ENCODE measurements around the gene HTR4. TPM values are rescaled to one million over a fixed set of nuclear protein-coding genes. Genes with fewer than 3 reads are reported as not detected.

Gene HTR4
- total RNA-seq, 1 donor from 2014 or later, result not detected

DNA sequence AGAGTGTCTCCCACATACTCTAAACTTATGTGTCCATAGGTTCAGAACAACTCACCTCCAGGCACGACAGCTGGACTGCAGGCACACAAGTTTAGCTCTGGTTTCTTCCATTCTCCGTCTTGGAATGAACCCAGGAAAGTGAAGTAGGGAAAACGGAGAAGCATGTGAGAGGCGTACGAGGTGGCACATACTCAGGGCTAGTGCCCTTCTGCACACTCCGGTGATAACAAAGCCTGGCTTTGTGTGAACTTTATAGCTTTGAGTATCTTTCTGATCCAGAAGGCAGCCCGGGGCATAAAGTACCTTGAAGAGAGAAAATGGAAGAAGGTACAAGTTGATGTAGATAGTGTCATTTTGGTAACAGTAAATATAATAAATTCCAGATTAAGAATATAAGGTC is 11.1 kb upstream of the HTR4 start:
- DNase-seq (ENCODE audit: low spot score), result no peak

DNA sequence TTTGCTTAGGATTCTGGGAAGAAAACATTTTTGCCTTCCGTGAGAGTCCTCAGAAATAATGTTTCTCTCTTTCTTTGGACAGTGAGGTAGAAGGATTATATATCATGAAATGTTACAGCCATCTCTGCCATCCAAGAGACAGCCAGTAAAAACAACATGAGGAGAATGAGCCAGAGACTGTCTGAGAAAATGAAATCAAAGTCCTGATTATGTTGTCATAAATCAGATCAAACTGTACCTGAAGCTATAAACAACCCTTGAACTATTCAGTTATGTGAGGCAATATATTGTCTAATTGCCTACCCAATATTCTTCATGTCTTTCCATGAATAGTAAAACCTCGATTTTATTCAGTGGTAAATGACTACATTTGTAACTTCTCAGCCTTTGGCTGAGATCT is 9.2 kb upstream of the HTR4 start:
- no peak for DNase-seq (ENCODE audit: low spot score)

DNA sequence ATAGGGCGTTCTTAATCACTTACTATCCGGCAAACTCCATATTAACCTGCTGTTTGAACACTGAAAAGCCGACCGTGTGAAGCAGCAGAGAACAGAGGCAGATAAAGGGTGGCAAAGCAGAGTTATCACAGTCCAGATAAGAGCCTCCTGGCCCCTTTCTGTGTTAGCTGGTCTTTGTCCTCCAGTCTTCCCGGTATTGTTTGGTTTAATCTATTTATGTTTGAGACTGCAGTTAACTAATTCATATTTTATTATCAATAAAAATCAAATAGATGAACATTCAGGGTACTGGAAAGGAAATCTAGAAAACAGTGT is 6.0 kb upstream of the HTR4 start:
- no peak for DNase-seq (ENCODE audit: low spot score)

DNA sequence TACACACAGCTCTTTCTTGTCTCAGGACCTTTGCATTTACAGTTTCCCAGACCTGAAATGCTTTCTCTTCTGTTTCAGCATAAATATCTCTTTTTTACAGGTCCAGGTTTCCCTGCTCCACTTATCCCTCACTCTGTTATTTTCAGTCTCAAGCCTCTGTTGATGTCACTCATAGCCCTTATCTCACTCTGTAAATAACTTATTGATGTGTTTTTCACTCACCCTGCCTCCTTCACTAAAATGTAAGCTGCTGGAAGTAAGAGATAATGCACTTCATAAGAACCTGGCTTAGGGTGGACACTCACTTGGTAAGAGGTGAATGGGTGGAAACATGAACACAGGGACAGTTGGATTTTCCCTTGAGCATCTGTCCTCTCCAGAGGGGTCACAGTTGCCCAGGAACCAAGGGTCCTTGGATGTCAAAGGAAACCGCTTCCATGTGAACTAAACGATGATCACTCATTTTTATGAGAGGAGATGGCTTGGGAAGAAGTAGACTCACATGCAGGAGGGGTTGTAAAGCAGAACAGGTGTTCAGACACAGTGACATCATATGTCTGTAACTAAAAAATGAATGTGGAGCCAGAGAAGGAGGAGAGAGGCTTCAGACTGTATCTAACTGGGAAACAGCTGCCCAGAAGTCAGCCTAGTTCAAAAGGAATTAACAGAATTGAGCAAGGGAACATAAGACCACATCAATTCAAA is 5.5 kb upstream of the HTR4 start:
- DNase-seq (ENCODE audit: low spot score), result no peak

DNA sequence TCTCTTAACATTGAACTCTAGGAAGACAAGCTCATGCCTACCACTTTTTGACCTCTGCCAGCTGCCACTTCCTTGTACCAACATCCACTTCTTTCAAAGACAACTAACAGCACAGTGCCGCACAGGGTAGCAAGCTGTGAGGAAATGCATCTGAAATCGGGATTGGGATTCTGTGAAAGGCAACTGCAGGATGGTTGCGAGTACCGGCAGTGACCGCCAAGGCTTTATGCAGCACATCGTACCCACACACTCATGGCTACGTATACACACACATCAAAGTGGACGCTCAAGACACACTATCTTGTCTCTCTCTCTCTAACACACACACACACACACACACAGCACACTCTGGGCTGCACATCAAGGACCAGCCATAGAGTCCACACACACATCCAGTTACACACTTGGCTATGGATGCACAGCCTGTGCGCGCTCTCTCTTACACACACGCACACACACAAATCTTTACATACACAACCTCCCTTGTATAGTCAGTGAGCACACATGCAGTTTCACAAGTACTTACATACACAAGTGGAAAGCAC is 964 bp downstream of the HTR4 start:
- no peak for DNase-seq (ENCODE audit: low spot score)

- no peak for DNase-seq (ENCODE audit: low spot score)
These were observed 2.8 kb downstream of the HTR4 start for GRCh38 chr5:148651528-148651927.

GRCh38 chr5:148645527-148645926 is 8.8 kb downstream of the HTR4 start:
- DNase-seq (ENCODE audit: low spot score), result no peak

- DNase-seq (ENCODE audit: low spot score), result no peak
These were observed 12.6 kb downstream of the HTR4 start for GRCh38 chr5:148641735-148642134.

DNA sequence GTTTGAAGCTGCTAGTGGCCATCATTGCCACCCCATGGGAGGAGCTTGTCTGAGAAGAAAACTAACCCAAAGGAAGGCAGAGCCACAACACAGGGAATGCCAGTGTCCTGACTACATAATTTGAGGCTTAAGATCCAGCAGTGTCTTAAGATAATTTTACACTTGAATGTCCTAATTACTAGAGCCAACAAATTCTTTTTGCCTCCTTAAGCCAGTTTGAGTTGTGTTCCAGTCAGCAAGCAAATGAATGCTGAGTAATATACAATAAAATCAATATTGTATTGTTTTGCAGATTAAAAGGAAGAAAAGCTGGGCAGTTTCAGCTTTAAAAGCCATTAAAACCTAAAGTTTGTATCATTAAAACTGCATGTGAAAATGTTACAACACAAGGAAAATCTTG is 13.9 kb downstream of the HTR4 start:
- no peak for DNase-seq (ENCODE audit: low spot score)

DNA sequence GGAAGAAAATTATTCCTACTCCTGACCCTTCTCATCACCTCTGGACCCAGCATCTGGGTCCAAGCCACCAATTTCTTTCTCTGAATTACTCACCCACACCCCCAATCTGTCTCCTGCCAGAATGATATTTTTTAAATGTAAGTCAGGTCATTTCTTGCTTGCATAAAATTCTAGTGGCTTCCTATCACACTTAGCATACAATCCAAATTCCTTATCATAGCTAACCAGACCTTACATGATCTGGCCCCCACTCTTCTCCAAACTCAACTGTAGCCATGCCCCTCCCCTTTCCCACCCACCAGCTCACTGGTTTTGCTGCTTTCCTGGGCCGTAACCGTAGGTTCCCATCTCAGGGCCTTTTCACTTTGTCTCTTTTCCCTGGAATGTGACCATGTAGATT is 15.2 kb downstream of the HTR4 start:
- DNase-seq (ENCODE audit: low spot score), result no peak

DNA sequence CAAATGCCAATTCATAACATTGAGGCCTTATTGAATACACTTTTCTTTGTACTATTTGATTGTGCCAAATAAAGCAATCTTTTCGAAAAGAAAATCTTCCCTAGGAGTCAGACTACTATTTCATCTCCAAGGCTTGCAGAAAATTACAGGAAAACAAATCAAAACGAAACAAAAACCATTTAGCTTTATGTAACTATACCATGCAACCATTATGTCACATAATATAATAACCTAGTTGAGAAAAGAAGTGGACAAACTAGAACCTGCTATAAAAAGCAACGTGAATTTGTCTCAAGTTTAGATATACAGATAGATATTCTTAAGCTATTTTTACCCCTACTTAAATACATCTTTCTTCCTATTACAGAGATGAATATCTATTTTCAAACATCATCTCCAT is 18.0 kb downstream of the HTR4 start:
- DNase-seq (ENCODE audit: low spot score), result no peak

DNA sequence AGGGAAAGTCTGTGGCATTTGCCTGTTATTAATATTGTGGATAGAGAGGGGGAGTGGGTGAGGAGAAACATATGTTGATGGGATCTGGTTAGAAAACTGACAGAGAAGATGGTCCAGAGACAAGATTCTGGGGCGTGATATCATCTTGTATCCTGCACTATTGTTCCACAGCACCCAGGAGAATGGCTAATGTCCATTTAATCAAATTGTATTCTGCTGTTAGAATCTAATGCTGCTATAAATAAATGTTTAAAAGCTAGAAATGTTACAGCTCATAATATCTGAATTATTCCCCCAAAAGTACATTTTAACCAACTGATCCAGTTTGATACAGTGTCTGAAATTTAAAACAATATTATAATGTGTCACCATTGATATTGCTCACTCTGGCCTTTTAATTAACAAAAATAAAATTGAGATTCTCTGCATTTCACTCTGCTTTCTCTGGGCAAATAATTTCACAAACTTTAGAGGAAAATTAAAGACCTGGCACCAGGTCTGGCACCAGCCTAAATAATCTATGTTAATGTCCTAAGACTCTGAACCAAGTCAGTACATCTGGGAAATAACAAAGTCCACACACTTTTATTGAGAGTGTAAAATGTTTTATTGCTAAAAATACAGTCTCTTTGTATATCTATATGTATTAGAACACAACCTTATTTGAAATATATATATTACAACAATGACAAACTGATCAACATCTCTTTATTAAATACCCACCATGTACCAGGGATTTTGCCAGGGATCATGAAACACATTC is 18.8 kb downstream of the HTR4 start:
- no peak for DNase-seq (ENCODE audit: low spot score)

GRCh38 chr5:148633067-148633377 is 21.3 kb downstream of the HTR4 start:
- DNase-seq (ENCODE audit: low spot score), result no peak

- DNase-seq (ENCODE audit: low spot score), result no peak
These were observed 21.9 kb downstream of the HTR4 start for GRCh38 chr5:148632255-148633066.

GRCh38 chr5:148626986-148627385 is 27.3 kb downstream of the HTR4 start:
- no peak for DNase-seq (ENCODE audit: low spot score)

- DNase-seq (ENCODE audit: low spot score), result no peak
These were observed 28.2 kb downstream of the HTR4 start for GRCh38 chr5:148626081-148626613.

GRCh38 chr5:148625250-148625649 is 29.1 kb downstream of the HTR4 start:
- DNase-seq (ENCODE audit: low spot score), result no peak

DNA sequence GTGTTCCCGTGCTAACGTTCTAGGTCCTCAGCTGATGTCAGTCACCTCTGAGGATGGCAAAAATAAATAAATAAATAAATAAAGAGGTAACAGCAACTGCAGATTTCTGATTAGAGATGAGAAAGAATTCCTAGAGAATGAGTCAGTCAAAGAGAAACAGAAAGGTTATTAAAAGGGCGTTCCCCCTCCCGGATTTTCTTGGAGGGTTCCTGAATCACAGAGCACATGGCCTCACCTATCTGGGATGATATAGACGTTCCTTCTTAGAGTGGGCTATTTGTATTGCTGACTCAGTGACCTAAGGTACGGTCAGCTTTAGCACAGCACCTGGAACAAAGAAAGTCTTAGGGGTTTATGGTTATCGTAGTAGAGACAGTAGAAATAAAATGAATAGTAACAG is 30.6 kb downstream of the HTR4 start:
- DNase-seq (ENCODE audit: low spot score), result no peak

GRCh38 chr5:148623101-148623500 is 31.2 kb downstream of the HTR4 start:
- no peak for DNase-seq (ENCODE audit: low spot score)

GRCh38 chr5:148620696-148621095 is 33.6 kb downstream of the HTR4 start:
- DNase-seq (ENCODE audit: low spot score), result no peak

GRCh38 chr5:148620091-148620490 is 34.2 kb downstream of the HTR4 start:
- DNase-seq (ENCODE audit: low spot score), result no peak

DNA sequence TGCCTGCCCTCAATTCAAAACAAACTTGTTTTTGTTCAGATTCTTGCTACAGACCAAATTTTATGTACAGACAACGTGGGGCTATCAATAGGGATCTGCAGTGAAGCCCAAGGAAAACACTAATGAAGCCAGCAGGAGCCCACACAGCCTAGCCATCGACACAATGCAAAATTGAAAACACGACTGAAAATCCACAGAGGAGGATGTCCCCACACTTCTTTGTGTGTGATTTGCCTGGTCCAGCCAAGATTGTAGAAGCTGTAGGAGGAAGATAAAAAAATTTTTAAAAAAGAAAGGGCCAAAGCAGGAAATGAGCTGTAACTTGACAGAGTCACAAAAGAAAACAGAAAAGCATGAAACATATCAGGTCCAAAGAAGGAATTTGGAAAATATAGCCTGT is 34.8 kb downstream of the HTR4 start:
- no peak for DNase-seq (ENCODE audit: low spot score)

All from ureter (tissue), 1 donor.